GM10266 (cell line): ENCODE measurements around the gene KIAA0040.

Experiments used
- DNase-seq: peaks from one replicate; pipeline ENCODE4 v3.0.0; 2012; ENCODE audit errors: extremely low spot score
- CTCF ChIP-seq: IDR thresholded peaks from 2 replicates; pipeline ENCODE4 v1.5.1; 2012; ENCODE audit warnings: mild to moderate bottlenecking, low read depth; ENCODE audit not compliant: control insufficient read depth, insufficient read depth; ENCODE audit errors: missing control alignments

Gene KIAA0040

GRCh38 chr1:175137369-175137768, 55.2 kb downstream of the KIAA0040 start:
- no peak for TF ChIP-seq CTCF
- DNase-seq: no peak

GRCh38 chr1:175136246-175136645, 56.3 kb downstream of the KIAA0040 start:
- no peak for DNase-seq

GRCh38 chr1:175134500-175134899, 58.1 kb downstream of the KIAA0040 start:
- TF ChIP-seq CTCF: no peak
- DNase-seq: no peak

More at GRCh38 chr1:175136246-175136645, 56.3 kb downstream of the KIAA0040 start:
- no peak for TF ChIP-seq CTCF

GRCh38 chr1:175133673-175134435, 58.7 kb downstream of the KIAA0040 start:
- TF ChIP-seq CTCF: no peak
- no peak for DNase-seq

GRCh38 chr1:175132436-175132835, 60.1 kb downstream of the KIAA0040 start:
- no peak for DNase-seq
- no peak for TF ChIP-seq CTCF

GRCh38 chr1:175131095-175131494, 61.5 kb downstream of the KIAA0040 start:
- no peak for TF ChIP-seq CTCF
- no peak for DNase-seq

- DNase-seq: no peak
- TF ChIP-seq CTCF: no peak
Observed at GRCh38 chr1:175130649-175131045, 61.9 kb downstream of the KIAA0040 start.
